HG02885 (cell line): Measurements from ENCODE around the gene RAB43.

Source experiments
- ATAC-seq: cut with Tn5 transposase; IDR thresholded peaks from one replicate; pipeline ENCODE4 v1.9.1; 2021; ENCODE audit warnings: mild to moderate bottlenecking; ENCODE audit not compliant: unreplicated experiment, poor library complexity

Gene RAB43

GRCh38 chr3:129063091-129063640, 58.4 kb downstream of the RAB43 start:
- ATAC-seq: no peak

- no peak for ATAC-seq
Measured at GRCh38 chr3:129061888-129062834, 59.4 kb downstream of the RAB43 start.

GRCh38 chr3:129061023-129061887, 60.3 kb downstream of the RAB43 start:
- no peak for ATAC-seq

- ATAC-seq: no peak
Measured at GRCh38 chr3:129060276-129061022, 61.2 kb downstream of the RAB43 start, which contains the start of gene GP9. Gene GP9 (plus strand): TSS chr3:129060779. CDS start chr3:129061740, 961 bp downstream.

- no peak for ATAC-seq
Measured at GRCh38 chr3:129059311-129059958, 62.2 kb downstream of the RAB43 start.

GRCh38 chr3:129058441-129059200, 63.0 kb downstream of the RAB43 start:
- no peak for ATAC-seq

GRCh38 chr3:129057249-129057648, 64.4 kb downstream of the RAB43 start:
- ATAC-seq: no peak

GRCh38 chr3:129056451-129057173, 65.0 kb downstream of the RAB43 start:
- ATAC-seq: no peak

- no peak for ATAC-seq
Measured at GRCh38 chr3:129054605-129055104, 66.9 kb downstream of the RAB43 start.

GRCh38 chr3:129052675-129053074, 68.9 kb downstream of the RAB43 start:
- no peak for ATAC-seq

- ATAC-seq: no peak
Measured at GRCh38 chr3:129051871-129052340, 69.7 kb downstream of the RAB43 start.

- ATAC-seq: no peak
Measured at GRCh38 chr3:129050556-129051295, 70.9 kb downstream of the RAB43 start.

GRCh38 chr3:129047553-129047839, 74.1 kb downstream of the RAB43 start:
- no peak for ATAC-seq

GRCh38 chr3:129046732-129047552, 74.7 kb downstream of the RAB43 start:
- no peak for ATAC-seq

- no peak for ATAC-seq
Measured at GRCh38 chr3:129046037-129046731, 75.4 kb downstream of the RAB43 start.

GRCh38 chr3:129045675-129046036, 75.9 kb downstream of the RAB43 start:
- no peak for ATAC-seq
